Ectodermal cell (in vitro differentiated cells): ENCODE data around the gene COX6B2.

ENCODE experiments used
- H3K27ac ChIP-seq: 2 replicates; pipeline ENCODE4 v1.7.0; 2013; ENCODE audit warnings: mild to moderate bottlenecking, low read depth, low read length; ENCODE audit not compliant: insufficient read depth, poor library complexity, severe bottlenecking
- H3K27me3 ChIP-seq: 2 replicates; pipeline ENCODE4 v1.7.0; 2013; ENCODE audit warnings: mild to moderate bottlenecking, low read length; ENCODE audit not compliant: insufficient read depth, control insufficient read depth, poor library complexity, severe bottlenecking
- H3K36me3 ChIP-seq: one replicate; pipeline ENCODE4 v1.7.0; 2013; ENCODE audit warnings: low read length; ENCODE audit not compliant: control insufficient read depth, insufficient read depth
- H3K4me1 ChIP-seq: one replicate; pipeline ENCODE4 v1.7.0; 2013; ENCODE audit warnings: low read length; ENCODE audit not compliant: control insufficient read depth, insufficient read depth
- H3K4me3 ChIP-seq: 2 replicates; pipeline ENCODE4 v1.7.0; 2013; ENCODE audit warnings: low read depth, low read length, control low read depth; ENCODE audit not compliant: insufficient read depth
- H3K9me3 ChIP-seq: 2 replicates; pipeline ENCODE4 v1.7.0; 2013; ENCODE audit warnings: mild to moderate bottlenecking, low read length, moderate library complexity; ENCODE audit not compliant: control insufficient read depth
- WGBS, 2 experiments: methylation state at CpG; one replicate each; pipeline ENCODE4 v1.1.7; 2013; ENCODE audit warnings: missing lambda C conversion rate in 2 of 2; 5-methylcytosine and 5-hydroxymethylcytosine counted together

Gene COX6B2

DNA sequence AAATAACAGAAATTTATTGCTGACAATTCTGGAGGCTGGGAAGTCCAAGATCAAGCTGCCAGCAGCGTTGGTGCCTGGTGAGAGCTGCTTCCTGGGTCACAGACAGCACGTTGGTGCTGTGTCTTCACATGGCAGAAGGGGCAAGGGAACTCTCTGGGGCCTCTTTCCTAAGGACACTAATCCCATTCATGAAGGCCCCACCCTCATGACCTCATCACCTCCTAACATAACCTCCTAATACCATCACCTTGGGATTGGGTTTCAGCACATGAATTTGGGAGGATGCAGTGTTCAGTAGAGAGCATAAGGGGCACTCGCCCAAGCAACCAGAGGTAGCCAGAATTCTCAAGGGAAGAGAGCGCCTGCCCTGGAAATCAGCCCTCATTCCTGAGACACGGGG, 45.1 kb downstream of the COX6B2 start:
- H3K36me3 ChIP-seq, result peaks cover 12% of the 10 kb centered on the region
- no peaks in the 10 kb centered on the region for H3K9me3 ChIP-seq
- no peaks in the 10 kb centered on the region for H3K27me3 ChIP-seq
- no peak overlapping the region for H3K4me3 ChIP-seq
- 92 to 95% methylated on average over 5 of the region's 5 CpGs for WGBS, 2 experiments
- no peaks in the 10 kb centered on the region for H3K4me1 ChIP-seq
- no peak overlapping the region for H3K27ac ChIP-seq

DNA sequence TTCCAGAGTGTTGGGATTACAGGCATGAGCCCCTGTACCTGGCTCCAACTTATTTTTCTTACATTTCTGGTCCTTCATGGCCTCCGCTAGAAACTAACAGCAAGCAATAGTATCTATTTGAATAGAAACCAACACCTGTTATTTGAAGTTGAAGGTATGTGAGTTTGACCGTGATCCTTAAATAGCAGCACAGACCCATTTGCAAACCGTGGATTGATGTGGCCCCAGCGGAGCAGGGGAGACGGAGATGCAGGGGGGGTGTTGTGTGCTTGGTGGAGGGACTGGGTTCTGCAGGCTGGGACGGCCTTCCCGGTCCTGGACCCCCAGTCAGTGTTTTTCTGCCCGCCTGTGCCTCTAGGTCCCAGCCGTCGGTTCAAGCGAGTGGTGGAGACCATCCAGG, 46.2 kb downstream of the COX6B2 start:
- H3K27ac ChIP-seq, result no peak overlapping the region
- 94 to 95% methylated on average over 11 of the region's 11 CpGs for WGBS, 2 experiments
- no peaks in the 10 kb centered on the region for H3K27me3 ChIP-seq
- peaks cover 17% of the 10 kb centered on the region for H3K36me3 ChIP-seq
- H3K4me3 ChIP-seq, result no peak overlapping the region
- no peaks in the 10 kb centered on the region for H3K9me3 ChIP-seq
- H3K4me1 ChIP-seq, result no peaks in the 10 kb centered on the region

DNA sequence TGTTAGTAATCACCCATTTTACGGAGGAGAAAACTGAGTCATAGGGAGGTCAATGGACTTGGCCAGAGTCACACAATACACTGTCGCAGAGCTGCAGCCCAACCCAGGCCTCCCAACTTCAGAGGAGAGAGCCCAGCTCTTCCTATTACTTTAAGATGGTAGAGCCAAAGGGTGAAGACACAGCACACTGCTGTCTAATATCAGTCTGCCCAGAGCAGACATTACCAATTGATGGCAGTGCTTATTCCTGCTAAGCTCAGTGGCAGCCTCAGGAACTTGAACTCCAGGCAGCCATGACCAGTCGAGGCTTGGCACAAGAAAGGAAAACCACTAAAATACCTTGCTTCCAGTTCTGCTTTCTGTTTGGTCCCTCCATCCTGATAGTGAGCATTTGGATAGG, 47.8 kb downstream of the COX6B2 start:
- Histone ChIP-seq H3K36me3 (peaks cover 27% of the 10 kb centered on the region), H3K27ac (no peak overlapping the region), H3K4me1 (no peaks in the 10 kb centered on the region), H3K4me3 (no peak overlapping the region), H3K27me3 (no peaks in the 10 kb centered on the region), H3K9me3 (no peaks in the 10 kb centered on the region)
- WGBS, 2 experiments, result 97 to 98% methylated on average over 3 of the region's 3 CpGs

DNA sequence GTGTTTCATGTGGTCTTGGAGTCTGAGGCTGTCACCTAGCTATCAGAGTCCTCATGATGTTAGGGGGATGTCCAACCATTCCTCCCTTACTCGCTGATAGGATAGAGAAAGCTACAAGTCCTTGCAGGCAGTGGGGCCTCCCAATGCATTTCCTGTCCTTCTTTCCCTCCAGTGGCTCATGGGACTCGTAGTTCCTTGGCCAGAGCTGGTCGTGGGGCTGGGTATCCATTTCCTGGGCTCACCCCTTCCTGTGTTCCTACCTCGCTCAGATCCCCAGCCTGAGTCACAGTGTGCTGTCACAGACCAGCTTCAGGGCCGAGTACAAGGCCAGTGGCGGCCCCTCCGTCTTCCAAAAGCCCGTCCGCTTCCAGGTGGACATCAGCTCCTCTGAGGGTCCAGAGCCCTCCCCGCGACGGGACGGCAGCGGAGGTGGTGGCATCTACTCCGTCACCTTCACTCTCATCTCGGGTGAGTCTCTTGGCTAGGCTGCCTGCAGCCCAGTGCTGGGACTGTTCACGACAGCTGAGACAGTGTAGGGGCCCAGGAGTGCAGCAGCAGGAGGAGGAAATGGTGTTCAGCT, 48.4 kb downstream of the COX6B2 start:
- Histone ChIP-seq H3K36me3 (peaks cover 27% of the 10 kb centered on the region), H3K4me3 (no peak overlapping the region)
- 93 to 96% methylated on average over 17 of the region's 17 CpGs for WGBS, 2 experiments

DNA sequence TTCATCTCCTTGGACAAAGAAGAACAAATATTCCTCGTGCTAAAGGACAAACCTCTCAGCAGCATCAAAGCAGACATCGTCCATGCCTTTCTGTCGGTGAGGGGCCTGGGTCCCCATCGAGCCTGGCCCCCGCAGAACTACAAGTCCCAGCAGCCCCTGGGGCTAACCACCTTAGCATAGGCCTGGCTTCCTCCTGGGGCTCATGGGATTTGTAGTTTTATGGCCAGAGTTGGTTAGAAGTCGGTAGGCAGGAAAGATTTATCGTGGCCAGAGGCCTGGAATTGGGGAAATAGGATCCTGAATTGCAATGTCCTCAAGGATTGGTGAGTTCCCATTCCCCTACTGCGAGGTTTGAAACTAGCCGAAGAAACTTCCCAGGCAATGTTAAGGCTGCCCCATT, 49.0 kb downstream of the COX6B2 start:
- Histone ChIP-seq H3K4me3 (no peak overlapping the region), H3K27ac (no peak overlapping the region), H3K36me3 (peaks cover 27% of the 10 kb centered on the region), H3K4me1 (peaks cover 7% of the 10 kb centered on the region), H3K27me3 (no peaks in the 10 kb centered on the region), H3K9me3 (no peaks in the 10 kb centered on the region)
- WGBS, 2 experiments, result 87 to 90% methylated on average over 9 of the region's 9 CpGs

More for the DNA sequence above, 48.4 kb downstream of the COX6B2 start:
- peaks cover 6% of the 10 kb centered on the region for H3K4me1 ChIP-seq
- no peak overlapping the region for H3K27ac ChIP-seq
- no peaks in the 10 kb centered on the region for H3K27me3 ChIP-seq
- no peaks in the 10 kb centered on the region for H3K9me3 ChIP-seq

DNA sequence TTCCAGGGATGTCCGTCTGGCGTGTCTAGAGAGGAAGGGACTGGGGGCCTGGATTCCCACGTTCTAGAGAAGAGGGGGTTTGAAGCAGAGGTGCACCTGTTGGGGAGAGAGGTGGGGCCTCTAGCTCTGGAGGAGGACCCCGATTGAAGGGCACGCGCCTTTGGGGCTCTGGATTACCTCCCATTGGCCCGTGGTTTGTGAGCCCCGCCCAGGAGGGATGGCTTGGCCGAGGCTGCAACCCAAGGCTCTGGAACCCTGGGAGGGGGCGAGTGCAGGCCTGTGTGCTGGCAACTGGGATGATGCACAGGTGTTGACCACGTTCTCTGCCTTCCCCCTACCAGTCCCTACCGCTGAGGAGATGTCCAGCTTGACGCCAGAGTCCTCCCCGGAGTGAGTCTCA, 49.5 kb downstream of the COX6B2 start:
- Histone ChIP-seq H3K9me3 (no peaks in the 10 kb centered on the region), H3K27ac (no peak overlapping the region), H3K36me3 (peaks cover 27% of the 10 kb centered on the region), H3K4me1 (peaks cover 7% of the 10 kb centered on the region), H3K4me3 (no peak overlapping the region), H3K27me3 (no peaks in the 10 kb centered on the region)
- 90 to 91% methylated on average over 14 of the region's 14 CpGs for WGBS, 2 experiments

DNA sequence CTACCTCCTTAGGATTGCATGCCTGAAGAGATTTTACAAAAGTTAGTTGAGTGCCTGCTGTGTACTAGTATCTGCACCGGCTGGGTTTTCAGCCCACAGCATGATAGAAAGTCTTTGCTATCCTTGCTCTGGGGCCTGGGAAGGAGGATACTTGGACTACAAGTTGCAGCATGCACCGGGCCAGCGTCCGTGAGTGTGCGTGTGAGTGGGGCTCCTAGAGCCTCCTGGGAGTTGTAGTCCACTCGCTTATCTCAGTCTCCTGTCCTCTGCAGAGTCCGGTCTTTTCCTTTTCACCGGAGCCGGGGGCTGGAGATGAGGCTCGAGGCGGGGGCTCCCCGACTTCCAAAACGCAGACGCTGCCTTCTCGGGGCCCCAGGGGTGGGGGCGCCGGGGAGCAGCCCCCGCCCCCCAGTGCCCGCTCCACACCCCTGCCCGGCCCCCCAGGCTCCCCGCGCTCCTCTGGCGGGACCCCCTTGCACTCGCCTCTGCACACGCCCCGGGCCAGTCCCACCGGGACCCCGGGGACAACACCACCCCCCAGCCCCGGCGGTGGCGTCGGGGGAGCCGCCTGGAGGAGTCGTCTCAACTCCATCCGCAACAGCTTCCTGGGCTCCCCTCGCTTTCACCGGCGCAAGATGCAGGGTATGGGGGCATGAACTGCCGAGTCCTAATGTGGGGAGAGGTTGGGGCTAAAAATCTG, 50.1 kb downstream of the COX6B2 start:
- Histone ChIP-seq H3K4me1 (peaks cover 7% of the 10 kb centered on the region), H3K27me3 (no peaks in the 10 kb centered on the region), H3K4me3 (no peak overlapping the region), H3K36me3 (peaks cover 27% of the 10 kb centered on the region), H3K27ac (no peak overlapping the region), H3K9me3 (no peaks in the 10 kb centered on the region)
- WGBS, 2 experiments, result 95 to 96% methylated on average over 39 of the region's 39 CpGs

DNA sequence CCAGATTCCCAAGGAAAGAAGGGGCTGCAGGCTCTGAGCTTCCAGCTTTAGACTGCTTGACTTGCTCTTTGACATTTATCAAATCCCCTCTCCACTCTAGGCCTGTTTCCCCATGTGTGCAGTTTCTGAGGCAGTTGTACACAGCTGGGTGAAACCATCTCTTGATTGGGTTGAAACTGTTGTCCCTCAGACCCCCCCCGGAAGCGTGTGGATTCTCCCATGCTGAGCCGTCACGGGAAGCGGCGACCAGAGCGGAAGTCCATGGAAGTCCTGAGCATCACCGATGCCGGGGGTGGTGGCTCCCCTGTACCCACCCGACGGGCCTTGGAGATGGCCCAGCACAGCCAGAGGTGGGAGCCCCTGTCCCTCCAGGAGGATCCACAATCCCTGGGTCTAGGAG, 51.0 kb downstream of the COX6B2 start:
- Histone ChIP-seq H3K4me3 (no peak overlapping the region), H3K36me3 (peaks cover 30% of the 10 kb centered on the region), H3K27ac (no peak overlapping the region), H3K27me3 (no peaks in the 10 kb centered on the region), H3K4me1 (peaks cover 7% of the 10 kb centered on the region), H3K9me3 (no peaks in the 10 kb centered on the region)
- 96% methylated on average over 11 of the region's 11 CpGs for WGBS, 2 experiments

DNA sequence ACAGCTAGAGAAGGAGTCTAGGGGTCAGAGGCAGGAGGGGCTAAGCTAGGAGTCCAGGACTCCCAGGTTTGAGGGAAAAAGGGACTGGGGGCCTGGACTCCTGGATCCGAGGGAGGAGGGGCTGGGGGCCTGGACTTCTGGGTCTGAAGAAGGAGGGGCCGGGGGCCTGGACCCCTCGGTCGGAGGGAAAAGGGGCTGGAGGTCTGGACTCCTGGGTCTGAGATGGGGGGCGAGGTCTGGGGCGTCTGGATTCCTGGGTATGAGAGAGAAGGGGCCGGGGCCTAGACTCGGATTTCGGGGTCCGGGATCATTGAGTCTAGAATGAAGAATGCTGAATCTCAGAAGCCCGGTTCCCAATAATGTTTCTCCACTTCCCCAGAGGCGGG, 52.2 kb downstream of the COX6B2 start:
- Histone ChIP-seq H3K27me3 (no peaks in the 10 kb centered on the region), H3K4me3 (no peak overlapping the region), H3K9me3 (no peaks in the 10 kb centered on the region), H3K4me1 (peaks cover 7% of the 10 kb centered on the region), H3K27ac (no peak overlapping the region), H3K36me3 (peaks cover 30% of the 10 kb centered on the region)
- WGBS, 2 experiments, result 92% methylated on average over 12 of the region's 12 CpGs

DNA sequence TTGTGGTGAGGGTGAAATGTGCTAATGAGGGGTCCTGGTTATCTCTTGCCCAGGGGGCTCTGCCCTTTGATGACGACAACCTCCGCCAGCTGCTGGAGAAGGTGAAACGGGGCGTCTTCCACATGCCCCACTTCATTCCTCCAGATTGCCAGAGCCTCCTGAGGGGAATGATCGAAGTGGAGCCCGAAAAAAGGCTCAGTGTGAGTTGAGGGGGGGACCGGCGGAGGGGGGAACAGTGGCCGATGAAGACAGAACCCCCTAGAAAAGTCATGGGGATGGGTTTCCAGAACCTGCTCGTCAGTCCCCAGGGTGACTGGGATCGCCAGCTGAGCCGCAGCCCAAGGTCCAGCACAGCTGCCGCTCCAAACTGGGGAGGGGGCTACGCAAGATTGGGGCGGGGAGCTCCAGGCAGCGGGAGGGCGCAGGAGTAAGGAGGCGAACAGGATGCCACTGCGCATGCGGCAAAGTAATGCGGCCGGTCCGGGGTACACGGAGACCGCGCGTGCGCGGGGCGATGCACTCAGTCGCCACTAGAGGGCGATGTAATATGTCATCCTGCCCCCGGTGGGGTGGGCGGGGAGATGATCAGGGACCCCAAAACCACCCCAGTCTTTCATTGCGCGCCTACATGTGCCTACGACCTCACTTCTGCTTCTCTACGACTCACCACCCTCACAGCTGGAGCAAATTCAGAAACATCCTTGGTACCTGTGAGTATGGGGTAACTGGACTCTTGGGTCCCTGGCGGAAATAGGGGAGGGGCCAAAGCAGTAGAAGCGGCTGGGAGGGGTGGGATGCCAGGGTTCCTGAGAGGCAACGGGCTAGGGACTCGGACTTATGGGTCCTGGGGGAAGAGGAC, 52.8 kb downstream of the COX6B2 start:
- 25 to 26% methylated on average over 42 of the region's 42 CpGs for WGBS, 2 experiments
- Histone ChIP-seq H3K27ac (no peak overlapping the region), H3K4me3 (no peak overlapping the region), H3K27me3 (no peaks in the 10 kb centered on the region), H3K36me3 (peaks cover 31% of the 10 kb centered on the region), H3K9me3 (no peaks in the 10 kb centered on the region), H3K4me1 (peaks cover 7% of the 10 kb centered on the region)
